ENCODE measurements around the gene STAT4.

Gene STAT4

DNA sequence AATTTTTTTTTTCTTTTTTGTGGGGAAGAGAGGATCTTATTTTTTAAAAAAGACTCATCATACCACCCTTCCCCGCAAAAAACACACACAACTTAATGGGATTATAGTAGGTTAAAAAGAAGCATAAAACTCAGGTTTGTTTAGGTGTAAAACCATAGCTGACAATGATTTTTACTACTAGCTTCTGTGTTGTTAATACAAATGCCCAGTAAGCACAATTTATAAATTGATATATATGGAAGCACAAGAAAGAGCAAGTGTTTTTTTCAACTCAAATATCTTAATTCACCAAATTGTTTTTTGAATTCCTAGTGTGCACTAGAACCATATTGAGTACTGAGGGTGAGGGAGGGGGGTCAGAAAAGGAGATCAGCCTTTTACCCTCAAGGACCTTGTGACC lies 7.0 kb downstream of the STAT4 start:
- no peak for DNase-seq

DNA sequence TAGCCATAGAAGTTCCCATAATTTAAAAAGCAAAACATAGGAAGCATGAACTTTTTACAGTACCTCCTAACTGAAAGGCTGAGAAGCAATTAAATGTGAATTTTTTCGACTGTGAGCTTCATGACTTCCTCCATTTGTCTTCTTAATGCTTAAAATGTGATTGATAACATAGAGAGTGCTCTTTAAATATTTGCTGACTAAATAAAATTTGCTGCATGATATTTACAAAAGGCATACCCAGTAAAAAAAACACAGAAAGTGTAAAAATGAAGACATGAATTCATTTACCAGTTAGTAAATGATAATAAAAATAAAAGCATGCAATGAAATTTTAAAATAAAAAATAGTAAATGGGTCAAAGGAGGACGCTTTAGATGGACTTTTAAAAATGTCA lies 21.9 kb downstream of the STAT4 start:
- no peak for DNase-seq

DNA sequence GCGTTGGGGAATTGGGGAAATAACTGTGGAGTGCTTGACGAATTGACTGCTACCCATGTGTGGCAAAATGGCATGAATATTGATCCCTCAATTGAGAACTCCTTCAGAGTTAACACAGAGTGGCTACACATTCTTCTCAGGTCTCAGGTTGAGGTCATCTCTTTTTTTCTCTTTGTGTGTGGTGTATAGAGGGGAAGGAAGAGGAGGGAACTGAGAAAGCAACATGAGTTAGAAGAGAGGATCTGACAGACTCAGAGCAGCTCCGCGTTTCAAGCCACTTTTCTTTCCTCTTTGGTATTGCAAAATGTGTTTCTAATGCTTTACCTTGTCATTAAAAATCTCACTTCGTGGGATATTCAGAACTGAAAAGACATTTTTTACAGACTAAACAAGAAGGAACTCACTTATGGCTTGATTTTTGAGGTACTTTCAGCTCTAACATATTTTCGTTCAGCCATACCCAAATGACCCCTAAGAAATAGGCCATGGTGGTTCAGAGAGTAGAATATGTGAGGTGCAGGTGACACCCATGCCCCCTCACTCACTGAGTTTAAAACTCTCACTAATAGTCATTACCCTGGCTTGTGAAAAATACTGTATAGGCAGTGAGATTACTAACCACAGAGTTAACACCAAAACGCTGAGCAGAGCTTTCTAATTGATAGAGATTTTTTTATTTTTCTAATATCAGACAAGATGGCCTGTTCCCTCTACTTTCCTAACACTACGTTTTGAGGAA lies 22.5 kb downstream of the STAT4 start:
- no peak for DNase-seq

DNA sequence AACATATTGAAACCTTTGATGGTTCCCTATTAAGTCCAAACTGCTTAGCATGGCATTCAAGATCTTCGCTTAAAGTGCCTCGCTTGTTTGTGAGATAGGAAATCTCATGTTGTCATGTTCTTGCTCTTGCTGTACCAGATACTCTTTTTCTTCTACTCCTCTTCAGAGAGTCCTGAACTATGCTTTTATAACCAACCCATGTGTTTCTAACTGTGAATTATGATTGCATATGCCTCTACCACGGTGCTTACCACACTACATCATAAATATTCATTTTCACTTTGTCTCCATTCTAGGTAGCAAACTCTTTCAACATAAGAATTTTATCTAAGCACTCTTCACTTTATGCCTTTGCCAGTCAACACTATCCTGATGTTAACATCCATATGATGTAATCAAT lies 23.6 kb downstream of the STAT4 start:
- DNase-seq: no peak

DNA sequence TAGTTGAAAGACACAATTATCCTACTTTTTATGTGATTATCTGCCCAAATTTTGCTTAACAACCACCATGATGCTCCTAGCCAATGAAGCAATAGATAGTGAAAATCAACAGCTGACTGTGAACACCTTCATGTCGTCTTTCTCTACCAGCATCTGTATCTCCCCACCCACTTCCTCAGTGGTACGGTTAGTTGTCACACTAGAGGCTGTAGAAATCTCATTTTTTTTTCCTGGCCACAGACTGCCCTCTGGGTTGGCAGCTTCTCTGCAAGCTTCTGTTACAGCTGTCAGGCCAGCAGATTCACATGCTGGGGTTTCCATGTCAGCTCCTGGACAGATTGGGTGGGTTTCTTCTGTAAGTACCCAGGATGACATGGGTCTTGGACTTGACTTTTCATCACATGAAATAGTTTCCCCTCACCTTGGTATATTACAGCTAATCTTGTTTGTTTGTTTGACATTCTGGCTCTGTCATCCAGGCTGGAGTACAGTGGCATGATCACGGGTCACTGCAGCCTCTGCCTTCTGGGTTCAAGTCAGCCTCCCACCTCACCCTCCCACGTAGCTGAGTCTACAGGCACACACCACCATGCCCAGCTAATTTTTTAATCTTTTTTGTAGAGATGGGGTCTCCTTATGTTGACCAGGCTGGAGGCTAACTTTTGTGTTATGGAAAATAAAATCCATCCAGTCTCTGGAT lies 24.3 kb downstream of the STAT4 start:
- DNase-seq: no peak

DNA sequence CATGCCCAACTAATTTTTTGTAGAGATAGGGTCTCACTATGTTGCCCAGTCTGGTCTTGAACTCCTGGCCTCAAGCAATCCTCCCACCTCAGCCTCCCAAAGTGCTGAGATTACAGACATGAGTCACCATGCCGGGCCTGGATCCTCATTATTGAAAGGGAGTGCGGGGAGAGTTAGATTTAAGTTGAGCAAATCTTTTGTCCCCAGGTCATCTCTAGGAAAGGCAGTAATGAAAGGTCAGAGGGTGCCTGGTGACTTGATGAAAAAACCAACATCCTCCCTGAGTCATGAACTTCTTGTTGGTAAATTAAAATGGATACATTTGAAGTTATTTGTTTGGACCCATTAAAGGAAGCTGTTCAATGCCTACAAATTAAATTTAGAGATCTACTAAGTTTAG lies 25.1 kb downstream of the STAT4 start:
- no peak for DNase-seq

DNA sequence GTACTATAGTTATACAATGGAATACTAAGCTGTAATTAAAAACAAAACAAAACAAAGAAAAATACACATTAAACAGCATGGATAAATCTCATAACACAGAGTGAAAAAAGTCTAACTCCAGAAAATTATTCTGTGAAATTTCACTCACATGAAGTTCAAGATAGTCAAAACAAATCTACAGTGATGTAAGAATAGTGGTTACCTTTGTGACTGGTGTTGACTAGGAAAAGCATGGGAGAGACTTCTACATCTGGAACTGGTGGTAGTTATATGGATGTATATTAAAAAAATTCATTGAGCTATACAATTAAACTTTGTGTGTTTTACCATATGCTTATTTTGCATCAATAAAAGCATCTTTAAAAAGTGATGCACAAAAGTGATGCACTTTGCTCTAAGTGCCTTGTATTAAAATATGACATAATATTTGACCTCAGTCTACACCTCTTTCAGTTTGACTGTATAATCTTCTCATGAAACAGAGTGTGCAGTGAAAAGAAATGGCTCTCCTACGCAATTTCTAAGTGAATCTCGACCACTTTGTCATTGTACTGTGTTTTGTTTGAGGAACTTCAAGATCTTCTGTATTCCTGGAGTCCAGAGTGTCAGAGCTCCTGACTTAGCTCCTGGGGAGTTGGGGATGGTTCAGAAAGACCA lies 28.0 kb downstream of the STAT4 start:
- no peak for DNase-seq

DNA sequence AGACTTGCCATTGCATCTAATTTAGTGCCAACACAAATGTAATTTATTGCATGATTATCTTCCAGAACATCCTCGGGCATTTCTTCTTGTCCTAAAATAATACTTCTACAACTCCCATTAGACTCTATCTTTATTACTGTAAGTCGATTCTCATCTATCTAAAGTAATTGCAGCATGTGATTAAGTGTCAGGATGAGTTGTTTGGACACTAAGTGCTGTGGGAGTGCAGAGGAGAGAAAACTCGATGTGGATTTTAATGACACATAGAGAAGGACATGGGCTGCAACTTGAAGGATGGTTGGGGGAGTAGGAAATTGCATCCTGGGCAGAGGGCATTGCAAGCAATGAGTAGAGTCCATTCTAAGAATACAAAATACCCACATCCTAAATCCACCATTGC lies 33.5 kb downstream of the STAT4 start:
- DNase-seq: no peak

DNA sequence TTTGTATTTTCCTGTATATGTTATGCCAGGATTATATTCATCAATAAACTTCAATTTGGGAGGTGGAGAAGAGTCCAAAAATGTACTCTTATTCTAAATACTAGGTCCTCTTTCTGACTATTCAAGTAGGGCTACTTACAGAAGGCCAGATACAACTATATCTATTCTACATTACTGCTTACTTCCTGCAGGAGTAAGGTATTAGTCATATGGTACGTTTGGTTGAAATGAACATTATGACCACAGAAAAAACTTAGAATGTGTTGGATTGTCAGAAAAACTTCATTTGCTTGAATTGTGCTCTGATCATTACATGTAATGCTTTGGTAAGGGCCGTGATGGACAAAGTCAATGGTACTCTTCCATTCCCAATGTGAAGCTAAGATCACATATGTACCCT lies 35.0 kb downstream of the STAT4 start:
- DNase-seq: no peak

DNA sequence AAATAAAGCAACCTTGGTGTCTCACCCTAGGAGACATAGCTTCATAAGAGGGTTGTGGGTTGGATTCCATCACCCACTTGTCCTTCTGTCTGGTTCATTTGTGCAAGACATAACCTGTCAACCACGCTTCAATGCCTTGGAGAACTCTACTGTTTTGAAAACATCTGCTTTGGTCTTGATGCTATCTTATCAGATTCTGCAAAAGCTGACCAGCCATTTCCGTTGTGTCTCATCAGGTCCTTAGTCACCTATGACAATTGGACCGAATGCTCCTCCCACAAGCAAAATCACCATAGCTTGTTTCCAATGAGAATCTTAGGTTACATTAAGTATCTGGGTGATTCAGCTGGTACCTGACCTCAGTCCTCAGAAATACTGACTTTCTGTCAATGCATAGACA lies 35.4 kb downstream of the STAT4 start:
- no peak for DNase-seq

DNA sequence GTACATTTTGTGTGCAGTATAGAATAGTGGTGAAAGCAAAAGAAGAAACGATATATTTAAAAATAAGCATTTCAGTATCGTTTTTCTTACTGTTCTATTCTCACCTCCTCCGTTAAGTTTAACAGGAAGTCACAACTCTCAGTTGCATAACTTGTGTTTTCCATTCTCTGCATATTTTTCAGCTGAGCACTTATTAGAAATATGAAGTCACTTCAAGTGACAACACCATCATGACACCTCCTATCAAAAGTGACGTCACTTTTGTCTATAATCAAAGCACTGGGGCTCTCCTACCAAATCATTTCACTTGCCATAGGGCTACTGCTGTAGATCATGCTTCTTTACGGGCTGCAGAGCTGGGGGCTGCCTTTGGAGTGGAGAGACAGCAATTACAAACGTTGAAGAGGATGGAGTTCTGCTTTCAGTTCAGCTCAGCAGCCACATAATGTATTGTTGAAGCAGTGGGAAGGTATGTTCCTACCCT lies 36.3 kb downstream of the STAT4 start:
- no peak for DNase-seq

DNA sequence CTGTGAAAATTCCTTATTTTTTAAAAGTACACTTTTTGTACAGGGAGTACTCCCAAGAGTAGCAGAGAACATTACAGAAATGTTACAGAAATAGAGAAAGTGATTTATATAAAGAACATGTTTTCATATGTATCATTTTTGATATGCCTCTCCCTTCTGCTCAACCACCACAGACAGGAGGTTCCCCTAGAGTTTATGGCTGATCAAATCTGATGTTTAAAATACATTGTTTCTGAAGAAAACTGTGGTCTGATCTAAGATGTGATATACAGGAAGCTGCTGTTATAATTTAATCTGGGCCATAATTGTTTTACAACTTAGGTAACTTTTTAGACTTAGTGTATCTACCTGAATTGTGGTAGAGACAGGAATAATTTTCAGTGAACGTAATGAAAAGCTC lies 37.0 kb downstream of the STAT4 start:
- no peak for DNase-seq

DNA sequence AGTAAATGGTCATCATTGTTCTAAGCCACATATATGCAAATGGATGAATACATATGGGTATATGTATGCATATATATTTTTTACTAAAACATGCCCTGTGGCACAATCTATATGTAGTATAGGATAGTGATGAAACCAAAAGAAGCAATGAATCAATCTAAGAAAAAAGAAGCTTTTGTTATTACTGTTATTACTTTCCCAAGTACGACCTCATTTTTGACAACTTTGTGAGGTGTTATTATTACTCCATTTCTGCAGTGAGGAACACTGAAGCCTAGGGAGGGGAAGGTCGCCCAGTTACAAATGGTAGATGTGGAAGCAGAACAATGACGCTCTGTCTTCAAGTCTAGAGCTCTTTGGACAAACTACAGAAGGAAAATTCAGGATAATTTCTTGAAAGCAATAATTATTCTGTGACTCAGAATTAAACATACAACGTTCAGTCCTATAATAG lies 38.3 kb downstream of the STAT4 start:
- DNase-seq: no peak

DNA sequence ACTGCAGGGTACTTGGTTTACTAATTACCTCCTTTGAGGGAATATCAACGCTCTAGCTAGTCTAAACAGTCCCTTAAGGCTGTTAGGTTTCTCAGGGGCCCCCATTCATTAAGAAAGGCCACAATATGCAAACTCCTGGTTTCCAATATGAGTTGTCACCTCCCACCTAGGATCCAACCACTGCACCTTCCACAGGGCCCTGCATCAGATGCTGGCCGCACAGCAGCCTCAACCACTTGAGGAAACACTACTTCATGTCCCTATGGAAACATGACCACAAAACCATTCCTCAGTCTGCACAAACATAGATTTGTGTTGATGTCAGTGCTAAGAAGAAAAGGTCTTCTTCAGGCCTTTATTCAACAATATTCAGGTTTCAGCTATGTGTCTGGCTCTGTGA lies 40.9 kb downstream of the STAT4 start:
- no peak for DNase-seq

DNA sequence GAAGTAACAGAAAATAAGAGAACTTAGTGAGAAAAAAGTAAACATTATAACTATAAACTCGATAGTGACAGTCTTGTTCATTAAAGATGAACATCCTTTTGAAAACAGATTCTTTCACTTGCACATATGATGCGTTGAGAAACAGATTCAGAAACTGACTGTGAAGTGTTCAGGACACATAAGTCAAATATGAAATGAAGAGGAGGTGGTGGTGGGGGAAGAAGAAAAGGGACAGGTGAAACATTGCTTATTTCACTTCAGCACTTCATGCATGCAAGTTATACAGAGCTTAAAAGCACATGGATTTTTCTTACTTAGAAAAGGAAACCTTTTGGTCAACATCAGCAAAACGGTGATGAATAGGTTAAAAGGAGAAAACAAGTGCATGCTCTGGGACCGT lies 42.5 kb downstream of the STAT4 start:
- no peak for DNase-seq

DNA sequence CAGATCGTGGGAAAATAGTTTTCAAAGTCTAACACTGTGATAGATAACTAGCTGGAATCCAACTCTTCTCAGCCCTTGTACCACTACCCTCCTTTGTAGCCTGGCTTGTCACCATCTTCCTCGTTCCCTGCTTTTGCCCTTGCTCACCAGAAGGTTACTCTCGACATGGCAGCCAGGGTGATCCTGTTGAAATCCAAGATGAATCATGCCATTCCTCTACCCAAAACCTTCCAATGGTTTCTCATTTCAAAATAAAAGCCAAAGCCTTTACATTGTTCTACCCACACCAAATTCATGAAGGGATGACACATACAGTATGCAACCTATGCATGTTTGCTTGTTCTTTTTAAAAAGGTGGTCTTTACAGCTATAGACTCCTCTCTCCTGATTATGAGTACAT lies 45.7 kb downstream of the STAT4 start:
- no peak for DNase-seq

DNA sequence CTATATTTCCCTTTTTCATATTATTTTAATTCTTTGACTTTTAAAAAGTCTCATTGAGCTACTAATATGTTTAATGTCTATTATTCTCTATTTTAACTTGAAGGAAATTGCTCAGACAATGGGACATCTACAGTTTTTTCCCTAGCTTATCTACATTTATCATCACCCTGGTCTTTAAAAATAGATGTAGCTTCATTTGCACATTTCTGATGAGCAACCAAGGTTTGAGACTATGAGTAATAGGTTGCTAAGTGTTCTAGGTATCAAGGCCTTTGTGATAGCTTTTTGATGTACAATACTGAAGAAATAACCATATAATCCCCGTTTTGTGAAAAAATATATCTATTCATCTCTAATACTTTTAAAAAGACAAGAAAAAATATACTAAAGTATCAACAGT lies 47.0 kb downstream of the STAT4 start:
- DNase-seq: no peak

DNA sequence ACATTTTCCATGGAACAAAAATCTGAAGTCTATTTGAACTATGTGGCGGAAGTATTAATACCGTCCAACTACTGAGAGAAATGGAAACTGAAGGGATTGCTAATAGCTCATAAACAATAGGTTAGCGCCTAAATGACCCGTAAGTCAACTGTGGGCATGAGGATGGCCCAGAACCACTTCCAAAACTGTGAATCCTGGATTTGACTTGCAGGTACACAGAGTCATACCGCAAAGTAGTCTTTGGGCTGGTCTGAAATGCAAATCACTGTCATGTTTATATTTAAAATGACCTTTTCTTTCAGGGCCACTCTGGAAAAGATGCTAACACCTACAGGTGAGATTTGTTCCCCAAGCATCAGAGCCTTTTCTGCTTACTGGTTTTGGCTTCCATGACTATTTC lies 50.6 kb downstream of the STAT4 start:
- DNase-seq: no peak

DNA sequence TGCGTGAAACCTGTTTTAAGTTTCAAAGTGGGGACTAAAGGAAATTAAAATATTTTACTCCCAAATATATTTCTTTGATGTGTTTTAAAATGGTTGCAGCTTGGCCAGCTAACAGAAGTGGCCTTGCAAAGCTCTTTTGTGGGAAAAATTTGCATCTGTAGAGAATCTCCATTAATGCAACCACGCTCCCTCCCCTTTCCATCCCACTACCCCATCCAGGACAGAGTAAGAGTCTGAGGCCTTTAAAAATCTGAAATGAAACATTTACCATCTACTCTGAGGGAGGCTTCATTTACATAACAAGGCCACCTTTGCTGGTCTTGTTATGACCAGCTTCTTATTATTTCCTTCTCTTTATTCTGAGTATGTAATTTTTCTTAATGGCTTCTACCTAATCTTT lies 63.5 kb downstream of the STAT4 start:
- no peak for DNase-seq

DNA sequence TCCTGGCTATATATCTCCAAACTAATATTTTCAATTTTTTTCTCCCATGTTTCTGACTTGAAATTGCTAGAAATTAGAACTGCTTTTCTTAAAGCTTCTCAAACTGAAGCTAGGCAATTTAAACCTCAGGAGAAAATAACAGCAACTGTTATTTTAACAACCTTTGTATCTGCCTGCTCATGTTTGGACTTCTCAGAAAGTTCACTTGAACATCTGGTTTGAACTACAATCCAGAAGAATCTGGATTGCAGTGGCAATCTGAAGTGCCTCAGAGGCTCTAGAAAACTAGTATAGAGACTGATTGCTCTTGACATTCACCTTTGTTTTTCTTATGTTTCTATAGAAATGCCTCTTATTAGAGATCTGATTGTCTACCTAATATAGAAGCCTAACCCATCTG lies 64.1 kb downstream of the STAT4 start:
- DNase-seq: no peak

DNA sequence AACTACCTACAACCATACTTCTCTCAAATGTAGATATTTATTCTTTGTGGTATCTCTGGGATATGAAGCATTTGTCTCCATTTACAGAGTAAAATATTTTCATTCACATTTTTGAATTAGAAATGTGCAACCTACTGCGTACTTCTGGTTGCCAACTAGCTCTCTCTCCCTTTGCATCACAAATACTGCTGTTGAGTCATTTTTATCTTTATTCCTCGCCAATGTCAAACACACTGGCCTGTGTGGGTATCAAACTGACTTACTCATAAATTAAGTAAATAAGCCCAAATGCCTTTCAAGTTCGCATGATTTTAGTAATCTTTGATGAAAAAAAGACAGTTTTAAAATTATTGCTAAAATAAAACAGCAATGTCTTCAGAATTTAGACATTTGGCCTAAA lies 67.3 kb downstream of the STAT4 start:
- DNase-seq: no peak

DNA sequence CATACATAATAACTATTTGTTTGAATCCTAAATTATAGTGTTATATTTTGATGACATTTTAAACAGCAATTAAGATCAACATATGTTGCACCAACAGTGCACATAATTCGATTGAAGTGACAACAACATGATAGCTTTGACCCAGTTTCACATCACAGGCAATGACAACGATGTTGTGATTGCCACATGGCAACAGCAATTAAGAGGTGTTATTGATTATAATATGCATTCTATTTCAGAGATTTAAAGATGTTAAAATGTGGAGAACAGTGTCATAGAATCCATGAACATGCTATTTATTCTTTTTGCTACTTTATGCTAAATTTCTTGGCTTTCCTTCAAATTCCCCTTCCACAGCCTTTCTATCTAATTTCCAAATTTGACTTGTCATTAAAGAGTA lies 68.5 kb downstream of the STAT4 start:
- DNase-seq: no peak

DNA sequence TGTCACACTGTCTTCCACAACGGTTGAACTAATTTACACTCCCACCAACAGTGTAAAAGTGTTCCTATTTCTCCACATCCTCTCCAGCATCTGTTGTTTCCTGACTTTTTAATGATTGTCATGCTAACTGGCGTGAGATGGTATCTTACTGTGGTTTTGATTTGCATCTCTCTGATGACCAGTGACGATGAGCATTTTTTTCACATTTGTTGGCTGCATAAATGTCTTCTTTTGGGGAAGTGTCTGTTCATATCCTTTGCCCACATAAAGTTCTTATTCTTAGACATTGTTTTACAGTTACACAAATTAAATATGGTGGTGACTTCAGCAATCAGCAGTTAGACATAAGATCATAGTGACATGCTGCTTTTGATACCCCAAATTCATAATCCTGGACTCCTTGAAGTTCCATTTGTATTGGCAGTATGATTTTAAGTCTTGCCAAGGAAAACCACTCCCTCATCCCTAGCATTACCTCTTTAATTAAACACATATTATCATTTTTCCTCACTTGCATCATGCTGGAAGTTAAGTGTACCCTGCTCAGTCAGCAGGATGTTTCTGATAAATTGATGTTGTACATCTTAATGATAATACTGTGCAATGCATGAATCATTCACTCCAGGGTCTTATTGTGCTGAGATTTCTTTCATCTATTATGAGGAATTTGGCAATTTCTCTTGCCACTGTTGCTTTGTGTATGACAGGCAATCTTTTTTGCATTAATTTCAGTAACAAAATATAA lies 69.2 kb downstream of the STAT4 start:
- DNase-seq: no peak

All from retina (tissue), 1 donor.